CD4-positive, alpha-beta T cell treated with Interleukin-6 for 4 hours (primary cell): ENCODE data around the gene SFTPA2.
"Not testable (repeated sequence)": the region's sequence is repeated elsewhere in the genome, so short reads cannot be mapped to it uniquely, and the experiment has no call there.

Source experiments
- DNase-seq: peaks from one replicate; pipeline ENCODE4 v3.0.0-alpha.2; 2020; ENCODE audit warnings: mixed read lengths

The SFTPA2 gene

DNA sequence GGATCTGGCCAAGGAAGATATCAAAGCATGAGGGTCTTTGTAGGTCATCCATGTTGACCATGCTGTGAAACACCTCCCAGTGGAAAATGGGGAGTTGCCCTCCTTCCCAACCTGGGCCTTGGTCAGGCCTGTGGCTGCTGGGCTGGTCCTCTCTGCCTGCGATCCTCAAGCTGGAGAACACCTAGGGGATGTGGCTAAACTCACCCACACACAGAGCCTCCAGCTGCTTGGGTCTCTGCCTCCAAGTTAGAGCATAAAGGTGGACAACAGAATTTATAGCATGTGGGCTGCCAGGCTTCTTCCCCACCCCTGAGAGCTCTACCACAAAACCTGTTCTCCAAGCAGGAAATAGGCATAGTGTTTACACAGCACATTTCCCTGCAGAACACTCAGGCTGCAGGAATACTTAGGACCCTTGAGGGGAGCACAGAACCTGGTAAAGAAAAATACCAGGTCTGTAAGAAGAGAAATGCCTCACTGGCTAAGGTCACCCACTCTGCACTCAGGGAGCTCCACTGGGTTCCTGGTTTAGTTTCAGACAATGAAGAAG, at the start of gene SFTPA2:
Gene SFTPA2 (minus strand): TSS at position 248 of the 550 bp plus-strand sequence. CDS start 924 bp downstream, outside the sequence.
- no peak for DNase-seq

DNA sequence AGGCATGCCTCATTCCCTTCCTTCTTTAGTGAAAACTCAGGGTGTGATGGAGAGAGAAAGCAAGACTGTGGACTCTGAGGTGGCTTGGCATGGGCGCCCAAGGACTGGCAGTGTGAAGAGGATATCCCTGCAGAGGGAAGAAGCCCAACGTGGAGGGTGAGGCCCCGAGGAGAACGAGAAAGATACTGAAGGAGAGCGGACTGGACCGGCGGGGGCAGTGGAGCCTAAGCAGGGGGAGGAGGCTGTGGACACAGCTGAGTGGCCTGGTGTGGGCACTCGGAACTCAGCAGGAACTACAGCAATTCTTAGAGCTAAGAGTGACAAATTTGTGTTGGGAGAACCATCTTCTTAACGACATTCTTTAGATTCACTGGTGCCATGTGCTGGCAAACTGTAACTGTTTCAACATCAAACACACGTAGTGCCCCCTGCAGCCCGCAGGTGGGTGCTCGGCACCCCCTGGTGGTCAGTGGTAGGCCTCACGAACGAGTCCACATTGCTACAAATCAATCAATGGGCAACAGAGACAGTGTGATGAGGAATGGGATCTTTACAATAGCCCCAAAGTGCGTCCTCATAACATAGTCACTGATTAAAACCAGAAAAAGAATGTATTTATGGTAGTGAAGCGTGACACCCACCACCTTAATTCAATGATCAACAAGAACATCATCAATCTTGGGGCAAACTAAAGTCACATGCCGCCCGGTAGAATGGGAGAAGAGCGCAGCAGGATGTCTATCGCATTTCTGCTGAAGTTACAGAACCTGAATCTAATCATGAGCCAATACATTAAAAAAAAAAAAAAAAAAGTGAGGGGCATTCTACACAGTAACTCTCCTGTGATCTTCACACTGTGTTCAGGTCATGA, 48.5 kb upstream of the SFTPA2 start:
- peak; percentile 36 for DNase-seq

DNA sequence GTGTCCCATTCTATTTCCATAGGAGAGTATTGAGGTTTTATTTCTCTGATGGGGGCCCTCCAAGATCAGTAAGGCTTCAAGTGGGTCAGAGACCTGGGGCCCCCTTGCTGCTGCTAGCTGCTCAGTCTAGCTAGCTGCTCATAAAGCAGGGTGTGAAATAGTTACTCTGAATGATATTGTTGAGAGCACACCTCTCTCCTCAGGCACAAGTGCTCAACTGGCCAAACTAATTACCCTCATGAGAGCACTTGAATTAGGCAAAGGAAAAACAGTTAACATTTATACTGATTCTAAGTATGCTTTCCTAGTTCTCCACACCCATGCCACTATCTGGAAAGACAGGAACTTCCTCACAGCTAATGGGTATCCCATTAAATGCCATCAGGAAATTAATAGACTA, 45.1 kb upstream of the SFTPA2 start:
- DNase-seq, result no peak

DNA sequence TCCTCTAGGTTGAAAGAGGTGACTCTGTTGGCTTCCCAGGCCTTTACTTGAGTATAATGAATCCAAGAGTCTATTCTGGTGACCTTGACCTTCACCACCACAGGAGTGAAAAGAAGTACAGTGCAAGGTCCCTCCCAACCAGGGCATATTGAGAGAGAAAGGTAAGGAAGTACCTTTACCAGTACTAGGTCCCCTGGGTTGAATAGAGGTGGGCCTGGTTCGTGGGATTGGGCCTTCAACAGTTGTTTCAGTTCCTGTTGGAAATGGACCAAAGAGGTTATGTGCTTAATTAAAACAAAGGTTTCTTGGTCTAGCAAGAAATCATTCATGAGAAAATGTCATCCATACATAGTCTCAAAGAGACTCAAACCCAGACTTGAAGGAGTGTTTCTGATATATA, 44.1 kb upstream of the SFTPA2 start:
- no peak for DNase-seq

DNA sequence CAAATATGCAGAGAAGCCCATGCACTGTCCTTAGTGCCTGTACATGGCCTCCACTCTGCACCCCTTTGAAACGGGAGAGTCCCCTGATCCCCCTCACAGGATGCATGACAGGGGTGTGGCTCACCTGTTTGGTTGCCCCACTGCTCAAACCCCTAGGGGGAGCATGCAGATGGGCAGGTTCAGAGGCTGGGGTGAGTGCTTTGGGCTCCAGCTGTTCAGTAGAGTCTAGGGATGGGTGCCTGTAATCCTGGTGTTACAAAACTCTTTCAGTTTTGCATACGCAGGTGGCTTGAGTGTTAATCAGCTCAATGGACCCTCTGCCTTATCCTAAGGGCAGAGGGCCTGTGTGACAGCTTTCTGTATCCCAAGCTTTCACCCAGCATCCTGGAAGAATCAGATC, 42.7 kb upstream of the SFTPA2 start:
- DNase-seq, result no peak

DNA sequence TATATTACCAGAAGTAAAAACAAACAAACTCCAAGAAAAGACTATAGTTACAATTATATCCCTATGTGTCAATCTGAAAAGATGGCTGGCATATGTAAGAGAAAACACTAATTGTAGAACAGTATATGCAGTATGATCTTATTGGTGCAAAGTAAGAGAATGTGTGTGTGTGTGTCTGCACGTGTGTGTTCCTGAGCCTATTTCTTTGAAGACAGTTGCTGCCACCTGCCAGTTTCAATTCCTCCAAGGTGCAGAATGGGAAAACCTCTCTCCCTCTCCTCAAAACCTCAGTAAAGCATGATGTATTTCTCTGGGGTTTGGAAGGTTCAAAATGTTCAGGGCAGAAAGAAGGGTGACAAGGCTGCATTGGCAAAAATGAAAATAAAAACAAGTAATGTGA, 41.7 kb upstream of the SFTPA2 start:
- no peak for DNase-seq

DNA sequence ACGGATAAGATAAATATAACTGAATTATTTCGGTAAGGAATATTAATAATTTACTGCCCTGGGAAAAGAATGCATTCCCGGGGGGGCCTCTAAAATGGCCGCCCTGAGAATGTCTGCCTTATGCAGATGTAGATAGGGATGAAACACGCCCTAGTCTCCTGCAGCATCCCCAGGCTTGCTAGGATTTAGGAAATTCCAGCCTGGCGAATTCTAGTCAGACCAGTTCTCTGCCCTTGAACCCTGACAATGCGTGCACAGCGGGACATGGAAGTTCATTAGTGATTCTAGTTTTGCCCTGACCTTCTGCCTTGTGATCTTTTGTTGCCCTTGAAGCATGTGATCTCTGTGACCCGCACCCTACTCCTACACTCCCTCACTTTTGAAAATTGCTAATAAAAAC, 39.4 kb upstream of the SFTPA2 start:
- DNase-seq, result not testable (repeated sequence)

DNA sequence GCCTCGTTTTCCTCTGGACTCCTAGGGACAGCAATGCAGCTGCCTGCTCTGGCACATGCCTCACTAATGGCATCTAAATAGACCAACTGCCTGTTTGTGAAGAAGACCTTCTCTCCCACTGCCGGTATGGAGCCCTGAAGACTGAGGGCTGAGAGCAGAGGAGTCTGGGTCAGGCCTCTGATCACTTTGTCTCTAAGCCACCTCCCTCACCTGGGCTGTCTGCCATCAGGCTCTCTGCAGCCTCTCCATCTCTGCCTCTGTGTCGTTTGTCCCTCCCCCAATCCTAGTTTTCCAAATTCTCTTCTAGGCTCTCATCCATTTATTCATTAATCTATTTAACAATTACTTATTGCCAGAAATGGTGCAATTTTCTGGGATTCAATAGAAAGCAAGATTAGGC, 35.3 kb upstream of the SFTPA2 start:
- no peak for DNase-seq

DNA sequence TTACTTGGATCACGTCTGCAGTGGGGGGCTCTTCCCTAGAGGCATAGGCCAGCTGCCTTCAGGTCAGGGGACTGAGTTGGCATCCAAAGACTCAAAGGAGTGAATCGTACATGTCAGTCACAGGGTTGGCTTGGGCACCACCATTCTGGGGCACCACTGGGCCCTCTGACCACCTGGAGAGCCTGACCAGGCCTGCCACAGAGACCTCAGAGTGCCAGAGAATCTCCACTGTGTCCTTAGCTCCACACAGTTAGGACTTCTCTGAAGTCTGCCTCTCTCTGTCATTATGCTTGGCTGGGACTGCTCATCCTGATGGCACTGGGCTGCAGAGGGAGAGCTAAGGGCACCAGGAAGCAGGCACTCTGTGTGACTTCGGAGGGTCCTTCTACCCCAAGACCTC, 34.4 kb upstream of the SFTPA2 start:
- not testable (repeated sequence) for DNase-seq

DNA sequence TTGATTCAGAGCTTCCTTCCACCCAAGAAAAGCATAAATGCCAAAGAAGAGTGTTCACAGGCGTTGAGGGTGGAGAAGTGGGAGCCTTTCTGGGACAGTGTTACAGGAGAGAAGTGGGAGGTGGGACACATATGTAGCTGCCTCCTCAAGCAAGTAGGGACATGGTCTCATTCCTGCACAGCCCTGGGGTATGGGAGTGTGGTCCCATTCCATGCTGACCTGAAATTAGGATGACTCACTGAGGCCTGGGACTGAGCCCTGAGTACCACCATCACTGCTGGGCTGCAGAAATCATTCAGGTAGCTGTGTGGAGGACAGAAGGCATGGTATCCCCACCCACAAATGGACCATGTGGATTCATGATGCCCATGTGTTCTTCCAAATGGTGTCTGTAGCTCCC, 33.2 kb upstream of the SFTPA2 start:
- DNase-seq, result no peak

DNA sequence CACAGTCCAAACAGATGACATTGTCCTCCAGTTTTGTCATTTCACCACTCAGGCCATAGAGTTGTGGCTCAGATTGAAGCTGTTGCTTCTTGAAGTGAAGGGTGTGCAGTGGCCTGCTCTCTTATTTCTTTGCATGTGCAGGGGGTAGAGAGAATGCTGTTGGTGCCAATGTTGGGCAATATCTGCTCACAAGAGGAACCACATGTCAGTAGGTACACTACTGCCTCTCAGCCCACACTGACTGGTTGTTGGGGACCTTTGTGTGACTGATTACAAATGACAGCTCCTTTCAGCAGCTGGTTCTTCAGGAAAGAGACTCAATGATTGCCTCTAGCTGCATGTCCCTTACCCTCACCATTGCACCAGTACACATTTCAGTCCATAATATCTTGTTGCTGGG, 28.6 kb upstream of the SFTPA2 start:
- DNase-seq, result no peak

DNA sequence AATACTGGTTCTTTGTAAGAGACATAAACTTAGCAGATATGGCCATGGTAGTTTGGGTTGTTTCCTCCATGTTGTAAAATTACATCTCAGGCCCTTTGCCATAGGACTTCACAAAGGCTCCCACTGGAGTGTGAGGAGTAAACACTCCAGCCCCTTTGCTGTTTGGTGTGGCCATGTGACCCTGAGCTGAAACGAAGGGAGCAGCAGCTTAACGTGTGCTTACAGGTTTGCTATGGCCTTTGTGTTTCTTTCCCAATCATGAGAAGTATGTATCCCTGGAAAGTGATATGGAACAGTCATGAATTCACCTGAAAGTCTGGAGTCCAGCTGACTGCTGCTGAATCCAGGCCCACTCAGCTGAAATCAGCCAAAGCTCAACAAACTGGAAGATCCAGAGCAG, 26.7 kb upstream of the SFTPA2 start:
- no peak for DNase-seq

DNA sequence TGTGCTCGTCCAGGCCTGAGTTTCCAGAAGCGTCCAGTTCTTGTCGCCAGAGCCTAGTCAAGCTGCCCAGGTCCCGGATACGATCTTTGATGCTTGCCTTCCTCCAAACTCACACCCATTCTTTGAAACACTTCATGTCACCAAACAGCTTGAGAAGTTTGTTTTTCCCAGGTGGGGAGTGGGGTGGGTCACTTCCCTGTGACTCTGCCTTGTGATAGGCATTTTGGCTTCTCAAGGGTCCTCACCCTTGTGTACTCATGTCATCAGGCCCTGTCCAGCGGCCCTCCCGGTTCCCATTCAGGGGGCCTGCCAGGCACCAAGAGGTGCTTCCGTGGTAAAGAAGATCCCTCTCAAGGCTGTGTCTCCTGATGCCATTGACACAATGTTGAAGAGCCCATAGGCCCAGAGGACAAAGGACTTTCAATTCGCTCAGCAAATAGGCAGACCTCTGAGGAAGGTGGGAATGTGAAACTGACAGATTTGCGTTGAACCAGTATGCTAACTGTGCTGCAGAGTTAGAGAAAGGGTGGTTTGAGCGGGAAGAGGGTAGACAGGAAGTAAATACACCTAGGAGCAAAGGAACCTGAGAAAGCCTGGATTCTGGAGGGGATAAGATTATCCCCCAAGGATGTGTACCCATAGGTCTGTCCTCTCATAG, 25.8 kb upstream of the SFTPA2 start:
- no peak for DNase-seq

DNA sequence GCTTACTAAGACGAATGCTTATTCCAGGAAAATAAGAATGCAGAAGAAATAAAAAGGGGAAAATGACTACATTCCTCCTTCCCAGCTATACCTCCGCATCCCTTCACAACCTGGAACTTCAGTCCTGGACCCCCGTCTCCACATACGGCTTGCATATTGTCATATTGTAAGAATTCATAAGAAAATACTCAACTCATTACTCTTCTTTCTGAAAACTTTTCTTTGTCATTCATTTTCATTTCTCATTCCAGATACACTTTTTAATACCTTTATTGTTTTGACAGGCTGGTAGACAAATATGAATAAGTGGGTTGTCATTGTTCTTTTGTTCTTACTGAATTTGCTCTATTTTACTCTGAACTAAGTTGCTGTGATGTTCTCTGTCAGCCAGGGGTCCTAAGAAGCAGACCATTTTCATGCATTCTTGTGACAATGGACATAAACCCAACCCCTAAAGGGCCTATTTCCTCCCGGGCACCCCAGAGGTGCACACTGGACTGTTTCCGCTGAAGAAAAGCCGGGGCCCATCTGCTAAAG, 23.3 kb upstream of the SFTPA2 start:
- DNase-seq, result no peak

DNA sequence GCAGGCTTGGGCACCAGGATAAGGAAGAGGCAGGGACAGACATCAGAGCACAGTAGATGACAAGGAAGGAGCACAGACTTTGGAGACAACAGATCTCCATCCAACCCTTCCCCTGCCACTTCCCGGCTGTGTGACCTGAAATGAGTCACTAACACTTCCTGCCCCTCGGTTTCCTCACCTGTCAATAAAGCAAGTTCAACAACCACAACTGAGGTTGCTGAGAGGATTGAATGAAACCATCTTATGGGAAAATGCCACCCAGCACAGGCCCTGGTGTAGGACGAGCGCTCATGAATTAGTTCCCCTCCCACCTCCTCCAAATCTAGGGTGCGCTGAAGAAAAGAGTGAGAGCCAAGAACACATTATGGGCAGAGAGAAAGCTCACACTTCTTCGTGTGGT, 22.7 kb upstream of the SFTPA2 start:
- not testable (repeated sequence) for DNase-seq

DNA sequence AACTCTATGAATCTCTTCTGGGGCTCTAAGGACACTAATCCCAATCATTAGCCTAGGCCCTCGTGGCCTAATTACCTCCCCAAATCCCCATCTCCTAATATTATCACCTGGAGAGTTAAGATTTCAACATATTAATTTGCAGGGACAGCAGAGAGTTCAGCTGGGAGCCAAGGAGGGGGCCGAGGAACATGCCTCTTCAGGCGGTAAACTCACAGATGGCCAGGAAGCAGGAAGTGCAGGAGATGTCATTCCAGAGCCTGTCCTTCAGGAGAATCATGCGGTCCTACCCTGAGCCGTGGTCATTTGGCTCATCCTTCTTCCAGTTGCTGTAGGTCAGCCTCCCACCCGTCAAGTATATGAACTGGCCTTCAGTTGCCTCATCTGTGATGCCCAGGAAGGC, 21.9 kb upstream of the SFTPA2 start:
- no peak for DNase-seq

DNA sequence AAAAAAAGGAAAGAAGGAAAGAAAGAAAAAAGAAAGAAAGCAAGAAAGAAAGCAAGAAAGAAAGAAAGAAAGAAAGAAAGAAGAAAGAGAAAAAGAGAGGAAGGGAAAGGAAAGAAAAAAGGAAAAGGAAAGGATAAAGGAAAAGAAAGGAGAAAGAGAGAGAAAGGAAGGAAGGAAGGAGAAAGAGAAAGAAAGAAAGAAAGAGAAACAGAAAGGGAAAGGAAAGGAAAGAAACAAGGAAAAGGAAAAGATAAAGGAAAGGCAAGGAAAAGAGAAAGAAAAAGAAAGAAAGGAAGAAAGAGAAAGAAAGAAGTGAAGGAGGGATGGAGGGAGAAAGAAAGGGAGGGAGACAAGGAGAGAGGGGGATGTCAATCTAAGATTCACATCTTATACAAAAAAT, 20.8 kb upstream of the SFTPA2 start:
- no peak for DNase-seq

DNA sequence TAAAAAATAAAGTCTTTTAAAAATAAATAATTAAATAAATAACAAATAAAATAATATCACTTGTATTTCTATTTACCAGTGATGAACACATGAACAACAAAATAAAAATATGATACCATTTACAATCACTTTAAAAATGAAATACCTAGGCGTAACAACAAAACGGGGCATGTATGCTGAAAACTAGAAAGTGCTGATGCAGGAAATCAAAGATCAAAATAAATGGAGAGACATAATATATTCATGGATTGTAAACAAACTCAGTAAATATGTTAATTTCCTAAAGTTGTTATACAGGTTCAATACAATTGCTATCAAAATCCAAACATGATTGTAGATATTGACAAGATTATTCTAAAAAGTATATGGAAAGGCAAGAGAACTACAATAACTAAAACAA, 19.2 kb upstream of the SFTPA2 start:
- no peak for DNase-seq

DNA sequence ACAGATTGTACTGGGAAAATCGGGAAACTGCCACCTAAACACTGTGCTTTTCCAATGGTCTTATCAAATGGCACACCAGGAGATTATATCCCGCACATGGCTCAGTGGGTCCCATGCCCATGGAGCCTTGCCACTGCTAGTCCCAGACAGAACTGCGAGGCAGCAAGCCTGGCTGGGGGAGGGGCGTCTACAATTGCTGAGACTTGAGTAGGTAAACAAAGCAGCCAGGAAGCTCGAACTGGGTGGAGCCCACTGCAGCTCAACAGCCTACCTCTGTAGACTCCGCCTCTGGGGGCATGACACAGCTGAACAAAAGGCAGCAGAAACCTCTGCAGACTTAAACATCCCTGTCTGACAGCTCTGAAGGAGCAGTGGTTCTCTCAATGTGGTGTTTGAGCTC, 10.4 kb upstream of the SFTPA2 start:
- not testable (repeated sequence) for DNase-seq

DNA sequence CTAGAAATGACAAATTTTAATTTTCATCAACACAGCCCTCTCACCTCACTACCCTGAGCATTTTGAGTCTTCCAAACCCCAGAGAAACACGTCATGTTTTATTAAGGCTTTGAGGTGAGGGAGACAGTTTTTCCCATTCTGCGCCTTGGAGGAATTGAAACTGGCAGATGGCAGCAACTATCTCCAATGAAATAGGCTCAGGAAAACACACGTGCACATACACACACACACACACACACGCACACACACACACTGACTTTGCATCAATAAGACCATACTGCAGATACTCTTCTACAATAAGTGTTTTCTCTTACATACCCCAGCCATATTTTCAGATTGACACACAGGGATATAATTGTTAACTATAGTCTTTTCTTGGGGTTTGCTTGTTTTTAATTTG, 3.2 kb upstream of the SFTPA2 start:
- no peak for DNase-seq

DNA sequence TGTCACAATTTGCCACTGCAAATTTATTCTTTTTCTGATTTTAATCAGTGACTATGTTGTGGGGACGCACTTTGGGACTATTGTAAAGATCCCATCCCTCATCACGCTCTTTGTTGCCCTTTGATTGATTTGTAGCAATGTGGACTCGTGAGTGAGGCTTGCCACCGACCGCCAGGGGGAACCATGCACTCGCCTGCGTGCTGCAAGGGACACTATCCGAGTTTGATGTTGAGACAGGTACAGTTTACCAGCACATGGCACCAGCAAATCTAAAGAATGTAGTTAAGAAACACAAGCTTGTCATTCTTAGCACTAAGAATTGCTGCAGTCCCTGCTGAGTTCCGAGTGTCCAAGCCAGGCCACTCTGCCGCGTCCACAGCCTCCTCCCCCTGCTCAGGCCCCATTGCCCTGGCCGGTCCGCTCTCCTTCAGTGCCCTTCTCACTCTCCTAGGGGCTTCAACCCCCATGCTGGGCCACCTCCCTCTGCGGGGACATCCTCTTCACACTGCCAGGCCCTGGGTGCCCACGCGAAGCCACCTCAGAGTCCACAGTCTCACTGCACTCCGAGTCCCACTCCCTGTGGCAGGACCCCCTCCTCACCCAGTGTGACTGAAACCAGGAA, 2.0 kb upstream of the SFTPA2 start:
- DNase-seq, result peak; percentile 61

DNA sequence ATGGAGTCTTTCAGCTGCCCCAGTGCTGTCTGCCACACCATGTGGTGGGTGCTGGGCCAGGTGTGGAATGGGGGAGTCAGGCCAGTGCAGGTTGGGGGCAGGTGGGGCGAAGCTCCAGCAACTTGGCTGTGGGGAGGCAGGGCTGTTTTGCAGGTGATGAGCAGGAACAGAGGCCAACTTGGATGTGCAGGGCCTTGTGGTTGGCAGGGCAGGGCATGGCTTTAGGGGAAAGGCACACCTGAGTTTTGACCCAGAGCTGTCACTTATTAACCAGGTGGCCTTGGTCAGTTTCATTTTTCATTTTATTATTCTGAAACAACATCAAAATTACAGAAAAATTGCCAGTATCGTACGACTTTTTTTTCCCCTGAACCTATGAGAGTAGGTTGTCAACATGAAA, 1.1 kb upstream of the SFTPA2 start:
- no peak for DNase-seq

DNA sequence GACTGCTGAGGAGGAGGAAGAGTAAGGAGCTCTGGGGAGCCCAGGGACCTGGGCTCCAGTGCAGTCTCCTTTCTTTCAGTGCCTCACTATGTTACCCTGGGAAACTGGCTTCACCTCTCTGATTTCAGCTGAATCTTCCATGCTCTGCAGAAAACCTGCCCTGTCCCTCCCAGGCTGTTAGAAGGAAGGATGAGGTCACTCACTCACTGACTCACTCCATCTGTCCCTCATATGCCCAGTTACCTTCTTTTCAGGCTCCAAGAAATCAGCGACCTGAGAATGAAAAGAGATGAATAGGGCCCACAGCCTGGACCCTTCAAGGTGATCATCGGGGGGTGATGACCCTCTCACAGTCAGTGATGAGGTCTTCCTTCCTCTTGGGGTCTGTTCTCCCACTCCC, 481 bp downstream of the SFTPA2 start:
- DNase-seq, result no peak
